Glutamatergic neuron (in vitro differentiated cells): ENCODE results near the gene APBA3. TPM values are rescaled to one million over a fixed set of nuclear protein-coding genes. Genes with fewer than 3 reads are reported as not detected.
A peak's percentile ranks its signal among the peaks of the same experiment; 100 is the strongest.
"Not testable (repeated sequence)": the region's sequence is repeated elsewhere in the genome, so short reads cannot be mapped to it uniquely, and the experiment has no call there.

Experiments
- DNase-seq: peaks from one replicate; pipeline ENCODE4 v3.0.0; 2022
- H3K27ac Mint-ChIP-seq: one replicate; pipeline ENCODE4 v1.8.0; 2020; ENCODE audit warnings: mild to moderate bottlenecking, mixed read lengths, inconsistent platforms; ENCODE audit not compliant: unreplicated experiment
- H3K27me3 Mint-ChIP-seq: one replicate; pipeline ENCODE4 v1.8.0; 2020; ENCODE audit warnings: mild to moderate bottlenecking, moderate library complexity, mixed read lengths, inconsistent platforms; ENCODE audit not compliant: unreplicated experiment
- H3K36me3 Mint-ChIP-seq: one replicate; pipeline ENCODE4 v1.8.0; 2020; ENCODE audit warnings: mild to moderate bottlenecking, mixed read lengths, inconsistent platforms; ENCODE audit not compliant: unreplicated experiment
- H3K4me1 Mint-ChIP-seq: one replicate; pipeline ENCODE4 v1.8.0; 2020; ENCODE audit warnings: mild to moderate bottlenecking, low read depth, mixed read lengths, inconsistent platforms; ENCODE audit not compliant: unreplicated experiment
- H3K4me3 Mint-ChIP-seq: one replicate; pipeline ENCODE4 v1.8.0; 2020; ENCODE audit warnings: mild to moderate bottlenecking, mixed read lengths, inconsistent platforms; ENCODE audit not compliant: unreplicated experiment
- H3K9me3 Mint-ChIP-seq: one replicate; pipeline ENCODE4 v1.8.0; 2020; ENCODE audit warnings: mild to moderate bottlenecking, moderate library complexity, mixed read lengths, inconsistent platforms; ENCODE audit not compliant: unreplicated experiment
- CTCF ChIP-seq: fragments of 200-600 bp; sonication (generic); IDR thresholded peaks from one replicate; pipeline ENCODE4 v1.5.0; 2021; ENCODE audit not compliant: partially characterized antibody, unreplicated experiment
- total RNA-seq: library from RNA; stranded (reverse); fragmentation: NEBNext Ultra II Directional; extraction: Animal tissue kit (Norgen Biotek cat#: 25700); gene quantifications from one replicate; pipeline ENCODE4 v1.2.1, GENCODE V29; 2021; ENCODE audit not compliant: unreplicated experiment

Gene APBA3
- total RNA-seq, 1 donor from 2014 or later: 23.3 TPM

GRCh38 chr19:3768015-3768747 lies 6.7 kb upstream of the APBA3 start:
- peaks cover 6% of the 10 kb centered on the region for H3K9me3 Mint-ChIP-seq
- H3K27ac Mint-ChIP-seq: no peak overlapping the region
- H3K4me1 Mint-ChIP-seq: no peaks in the 10 kb centered on the region
- H3K36me3 Mint-ChIP-seq: no peaks in the 10 kb centered on the region
- no peak overlapping the region for H3K4me3 Mint-ChIP-seq
- no peak for DNase-seq
- TF ChIP-seq CTCF: no peak
- peaks cover 4% of the 10 kb centered on the region for H3K27me3 Mint-ChIP-seq

- H3K27me3 Mint-ChIP-seq: peaks cover 6% of the 10 kb centered on the region
- TF ChIP-seq CTCF: no peak
- no peak overlapping the region for H3K27ac Mint-ChIP-seq
- no peaks in the 10 kb centered on the region for H3K4me1 Mint-ChIP-seq
- DNase-seq: no peak
- peaks cover 11% of the 10 kb centered on the region for H3K9me3 Mint-ChIP-seq
- no peaks in the 10 kb centered on the region for H3K36me3 Mint-ChIP-seq
- H3K4me3 Mint-ChIP-seq: no peak overlapping the region
Measured at GRCh38 chr19:3767050-3767449, 5.6 kb upstream of the APBA3 start.

GRCh38 chr19:3766520-3766919 lies 5.0 kb upstream of the APBA3 start:
- DNase-seq: no peak
- Mint-ChIP-seq H3K9me3 (peaks cover 11% of the 10 kb centered on the region), H3K27ac (peak overlapping the region; percentile 22)

GRCh38 chr19:3765757-3766156 lies 4.3 kb upstream of the APBA3 start:
- not testable (repeated sequence) for H3K36me3 Mint-ChIP-seq, H3K27ac Mint-ChIP-seq

More at GRCh38 chr19:3766520-3766919, 5.0 kb upstream of the APBA3 start:
- Mint-ChIP-seq H3K27me3 (peaks cover 10% of the 10 kb centered on the region), H3K36me3 (no peaks in the 10 kb centered on the region), H3K4me1 (no peaks in the 10 kb centered on the region), H3K4me3 (no peak overlapping the region)
- no peak for TF ChIP-seq CTCF

GRCh38 chr19:3765121-3765520 lies 3.6 kb upstream of the APBA3 start:
- Mint-ChIP-seq H3K27me3 (peaks cover 9% of the 10 kb centered on the region), H3K9me3 (peaks cover 15% of the 10 kb centered on the region), H3K4me3 (no peak overlapping the region), H3K36me3 (no peaks in the 10 kb centered on the region), H3K27ac (no peak overlapping the region), H3K4me1 (no peaks in the 10 kb centered on the region)
- no peak for DNase-seq
- TF ChIP-seq CTCF: no peak

More at GRCh38 chr19:3765757-3766156, 4.3 kb upstream of the APBA3 start:
- H3K4me1 Mint-ChIP-seq, H3K27me3 Mint-ChIP-seq, H3K4me3 Mint-ChIP-seq, DNase-seq: not testable (repeated sequence)
- H3K9me3 Mint-ChIP-seq: peaks cover 15% of the 10 kb centered on the region
